Sigmoid colon (tissue), 7 donors: Measurements from ENCODE around the gene ABT1. TPM values are rescaled to one million over a fixed set of nuclear protein-coding genes. Genes with fewer than 3 reads are reported as not detected.
A peak's percentile ranks its signal among the peaks of the same experiment; 100 is the strongest.

Source experiments
- DNase-seq: peaks from one replicate; pipeline ENCODE4 v3.0.0-alpha.2; 2019
- H3K27ac ChIP-seq, 4 donors: fragments of 200-600 bp; sonication (generic); one replicate each; pipeline ENCODE4 v1.5.1; 2016 to 2019; ENCODE audit warnings: mild to moderate bottlenecking in 1 of 4
- H3K27me3 ChIP-seq, 3 donors: fragments of 200-600 bp; sonication (generic); one replicate each; pipeline ENCODE4 v1.5.1; 2019; ENCODE audit warnings: mild to moderate bottlenecking in 1 of 3
- H3K36me3 ChIP-seq, 4 donors: fragments of 200-600 bp; sonication (generic); one replicate each; pipeline ENCODE4 v1.5.1; 2016 to 2019
- H3K4me1 ChIP-seq, 4 donors: fragments of 200-600 bp; sonication (generic); one replicate each; pipeline ENCODE4 v1.5.1; 2017 to 2019
- H3K4me3 ChIP-seq, 4 donors: fragments of 200-600 bp; sonication (generic); one replicate each; pipeline ENCODE4 v1.5.1; 2017 to 2019; ENCODE audit warnings: mild to moderate bottlenecking in 2 of 4, moderate library complexity in 1 of 4
- H3K9me3 ChIP-seq, 4 donors: fragments of 200-600 bp in 3 of 4; sonication (generic) in 3 of 4; one replicate each; pipeline versions ENCODE4 v1.5.1 to v1.6.1; 2013 to 2019
- EP300 ChIP-seq, 4 donors: sonication (generic); formaldehyde crosslinking; IDR thresholded peaks; one replicate each; pipeline ENCODE4 v1.6.1; 2017; ENCODE audit warnings: antibody characterized with exemption in 4 of 4
- POLR2A ChIP-seq, 2 donors: fragments of 450-650 bp; IDR thresholded peaks; one replicate each; pipeline ENCODE4 v1.6.1; 2016; ENCODE audit warnings: antibody characterized with exemption in 2 of 2, mild to moderate bottlenecking in 2 of 2, moderate library complexity in 2 of 2
- POLR2AphosphoS5 ChIP-seq, 4 donors: sonication (generic); formaldehyde crosslinking; IDR thresholded peaks; one replicate each; pipeline ENCODE4 v1.6.1; 2017; ENCODE audit warnings: antibody characterized with exemption in 4 of 4
- WGBS, 2 donors: extraction: QIAGEN DNeasy Blood & Tissue Kit; methylation state at CpG; one replicate each; pipeline ENCODE4 v1.1.7; 2013; 5-methylcytosine and 5-hydroxymethylcytosine counted together
- intact Hi-C: fragments of 100-400 bp; cut with DNase I; formaldehyde crosslinking; loops from one replicate; pipeline ENCODE4 v1.15.1; 2023
- polyA plus RNA-seq, 3 donors: library from polyadenylated mRNA; stranded (reverse); fragments of 200-250 nt; gene quantifications; one replicate each; pipeline ENCODE4 v1.2.3, GENCODE V29; 2013
- total RNA-seq, 4 donors: library from RNA; depleted of rRNA; stranded (reverse); fragments of >200 nt; gene quantifications; one replicate each; pipeline ENCODE4 v1.1.0, GENCODE V29; 2016
- TF ChIP-seq, protein P1 (sequence below), 4 experiments: fragments of 450-650 bp in 3 of 4; fragments of 200-600 bp in 1 of 4; IDR thresholded peaks; one replicate each; pipeline ENCODE4 v1.5.1; 2016 to 2019; ENCODE audit warnings: antibody characterized with exemption in 4 of 4, mild to moderate bottlenecking in 3 of 4, moderate library complexity in 2 of 4
- donor health status: healthy with polysubstance abuse.
- donor health status: Bipolar disorder and iron deficiency.
- donor health status: healthy.

The ABT1 gene
- total and polyA plus RNA-seq, 7 donors: 10.2 to 21.3 (median 16.6) TPM

DNA sequence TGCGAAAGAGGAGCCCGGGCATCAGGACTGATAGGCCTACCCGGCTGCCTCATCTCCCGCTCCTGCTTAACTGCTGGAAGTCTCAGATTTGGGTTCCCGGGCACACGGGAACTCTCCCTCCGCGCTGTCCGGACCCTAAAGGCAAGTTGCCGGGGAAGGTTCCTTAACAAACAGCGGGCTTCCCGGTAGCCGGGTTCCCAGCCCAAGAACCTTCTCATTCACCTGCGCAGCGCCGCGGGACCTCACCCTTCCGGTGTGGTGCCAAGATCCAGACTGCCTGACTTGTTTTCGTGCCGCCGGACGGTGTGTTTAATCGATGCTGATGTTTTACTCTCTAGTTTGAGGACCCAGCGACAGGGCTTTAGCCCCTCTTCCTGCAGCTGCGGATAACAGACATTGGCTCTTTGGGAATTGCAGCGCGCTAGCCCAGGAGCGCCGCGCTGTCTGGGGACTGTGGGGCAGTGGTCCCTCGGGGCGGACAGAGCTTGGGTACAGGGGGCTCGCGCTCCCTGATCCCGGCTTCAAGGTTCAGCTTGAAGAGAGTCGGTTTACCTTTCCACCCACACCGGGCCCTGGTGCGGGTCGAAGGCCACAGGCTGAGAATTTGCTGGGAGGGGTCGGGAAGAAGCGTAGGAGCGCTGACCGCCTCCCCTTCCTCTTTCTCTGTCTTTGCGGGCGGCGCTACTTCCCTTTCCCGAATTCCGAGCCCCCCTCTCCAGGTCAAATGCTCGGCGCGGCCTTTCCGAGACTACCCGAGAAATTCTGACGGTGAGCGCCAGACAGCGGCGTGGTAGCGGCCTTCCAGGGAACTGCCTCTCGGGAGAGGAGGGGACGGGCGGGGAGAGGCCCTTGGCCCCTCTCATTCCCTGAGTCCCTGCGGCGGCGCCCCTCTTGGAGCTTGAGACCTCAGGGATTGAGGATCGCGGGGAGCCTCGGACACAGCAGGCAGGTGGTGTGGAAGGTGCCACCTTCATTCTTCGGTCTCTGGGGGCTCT, 17.2 kb downstream of the ABT1 start:
- 3% methylated on average over 68 of the region's 68 CpGs for WGBS, 2 donors
- Histone ChIP-seq H3K27me3 (peaks cover 20 to 60% (median 37%) of the 10 kb centered on the region in 3 donors), H3K4me3 (peak overlapping the region in 2 of 4 donors; percentile 41 to 42), H3K27ac (no peak overlapping the region), H3K36me3 (no peaks in the 10 kb centered on the region), H3K4me1 (peaks cover 0 to 14% (median 13%) of the 10 kb centered on the region in 4 donors), H3K9me3 (peaks cover 0 to 4% (median 1%) of the 10 kb centered on the region in 4 donors)
- TF ChIP-seq POLR2A (IDR thresholded peaks at IDR 0.05) (no peak), POLR2AphosphoS5 (IDR thresholded peaks at IDR 0.05) (no peak), EP300 (IDR thresholded peaks at IDR 0.05) (no peak)
- TF ChIP-seq, protein P1, sequence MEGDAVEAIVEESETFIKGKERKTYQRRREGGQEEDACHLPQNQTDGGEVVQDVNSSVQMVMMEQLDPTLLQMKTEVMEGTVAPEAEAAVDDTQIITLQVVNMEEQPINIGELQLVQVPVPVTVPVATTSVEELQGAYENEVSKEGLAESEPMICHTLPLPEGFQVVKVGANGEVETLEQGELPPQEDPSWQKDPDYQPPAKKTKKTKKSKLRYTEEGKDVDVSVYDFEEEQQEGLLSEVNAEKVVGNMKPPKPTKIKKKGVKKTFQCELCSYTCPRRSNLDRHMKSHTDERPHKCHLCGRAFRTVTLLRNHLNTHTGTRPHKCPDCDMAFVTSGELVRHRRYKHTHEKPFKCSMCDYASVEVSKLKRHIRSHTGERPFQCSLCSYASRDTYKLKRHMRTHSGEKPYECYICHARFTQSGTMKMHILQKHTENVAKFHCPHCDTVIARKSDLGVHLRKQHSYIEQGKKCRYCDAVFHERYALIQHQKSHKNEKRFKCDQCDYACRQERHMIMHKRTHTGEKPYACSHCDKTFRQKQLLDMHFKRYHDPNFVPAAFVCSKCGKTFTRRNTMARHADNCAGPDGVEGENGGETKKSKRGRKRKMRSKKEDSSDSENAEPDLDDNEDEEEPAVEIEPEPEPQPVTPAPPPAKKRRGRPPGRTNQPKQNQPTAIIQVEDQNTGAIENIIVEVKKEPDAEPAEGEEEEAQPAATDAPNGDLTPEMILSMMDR (IDR thresholded peaks at IDR 0.05): no peak
- intact Hi-C loops: no loop called here
- no peak for DNase-seq

DNA sequence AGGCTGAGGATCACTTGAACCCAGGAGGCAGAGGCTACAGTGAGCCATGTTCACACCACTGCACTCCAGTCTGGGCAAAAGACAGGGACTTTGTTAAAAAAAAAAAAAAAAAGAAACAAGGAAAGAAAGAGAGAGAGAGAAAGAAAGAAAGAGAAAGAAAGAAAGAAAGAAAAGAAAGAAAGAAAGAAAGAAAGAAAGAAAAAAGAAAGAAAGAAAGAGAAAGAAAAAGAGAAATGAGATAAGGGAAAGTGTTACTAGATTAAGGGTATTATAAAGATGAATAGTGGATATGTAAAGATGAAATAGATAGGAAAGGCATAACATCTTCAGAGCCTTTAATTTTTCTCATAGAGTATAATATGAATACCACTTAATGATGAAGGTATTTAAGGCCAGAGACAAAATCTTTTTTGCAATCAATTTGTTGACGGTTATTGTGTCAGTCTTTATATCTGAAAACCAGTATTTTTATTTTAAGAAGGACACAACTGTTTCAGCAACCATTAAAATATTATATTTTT, 26.6 kb downstream of the ABT1 start:
- H3K27ac ChIP-seq: no peak overlapping the region
- peaks cover 0 to 17% (median 0%) of the 10 kb centered on the region in 3 donors for H3K27me3 ChIP-seq
- DNase-seq: no peak
- TF ChIP-seq EP300 (IDR thresholded peaks at IDR 0.05): no peak
- no peak for TF ChIP-seq POLR2A (IDR thresholded peaks at IDR 0.05)
- TF ChIP-seq, protein P1 (IDR thresholded peaks at IDR 0.05): no peak
- no peak for TF ChIP-seq POLR2AphosphoS5 (IDR thresholded peaks at IDR 0.05)
- intact Hi-C loops: no loop called here
- no peaks in the 10 kb centered on the region for H3K36me3 ChIP-seq
- WGBS, 2 donors: 0 to 42% methylated on average over 1 of the region's 1 CpG
- H3K9me3 ChIP-seq: peaks cover 0 to 8% (median 1%) of the 10 kb centered on the region in 4 donors
- H3K4me3 ChIP-seq: no peak overlapping the region
- H3K4me1 ChIP-seq: no peaks in the 10 kb centered on the region

DNA sequence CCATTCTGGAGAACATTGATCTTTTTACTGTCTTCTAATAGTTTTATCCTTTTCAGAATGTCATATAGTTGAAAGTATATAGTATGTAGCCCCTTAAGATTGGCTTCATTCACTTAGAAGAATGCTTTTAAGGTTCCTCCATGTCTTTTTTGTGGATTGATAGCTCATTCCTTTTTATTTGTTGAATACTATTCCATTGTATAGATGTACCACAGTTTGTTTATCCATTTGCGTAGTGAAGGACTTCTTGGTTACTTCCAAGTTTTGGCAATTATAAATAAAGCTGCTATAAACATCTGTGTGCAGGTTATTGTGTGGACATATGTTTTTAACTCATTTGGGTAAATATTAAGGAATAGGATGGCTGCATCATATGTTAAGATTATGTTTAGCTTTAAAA, 27.8 kb downstream of the ABT1 start:
- Histone ChIP-seq H3K4me3 (no peak overlapping the region), H3K9me3 (peaks cover 0 to 6% (median 1%) of the 10 kb centered on the region in 4 donors), H3K4me1 (no peaks in the 10 kb centered on the region), H3K36me3 (no peaks in the 10 kb centered on the region), H3K27me3 (peaks cover 0 to 16% (median 0%) of the 10 kb centered on the region in 3 donors), H3K27ac (no peak overlapping the region)
- TF ChIP-seq POLR2AphosphoS5 (IDR thresholded peaks at IDR 0.05): no peak
- TF ChIP-seq, protein P1 (IDR thresholded peaks at IDR 0.05): no peak
- TF ChIP-seq EP300 (IDR thresholded peaks at IDR 0.05): no peak
- TF ChIP-seq POLR2A (IDR thresholded peaks at IDR 0.05): no peak
- DNase-seq: no peak
- intact Hi-C loops: no loop called here
- WGBS, 2 donors: 84% methylated on average over 1 of the region's 1 CpG

DNA sequence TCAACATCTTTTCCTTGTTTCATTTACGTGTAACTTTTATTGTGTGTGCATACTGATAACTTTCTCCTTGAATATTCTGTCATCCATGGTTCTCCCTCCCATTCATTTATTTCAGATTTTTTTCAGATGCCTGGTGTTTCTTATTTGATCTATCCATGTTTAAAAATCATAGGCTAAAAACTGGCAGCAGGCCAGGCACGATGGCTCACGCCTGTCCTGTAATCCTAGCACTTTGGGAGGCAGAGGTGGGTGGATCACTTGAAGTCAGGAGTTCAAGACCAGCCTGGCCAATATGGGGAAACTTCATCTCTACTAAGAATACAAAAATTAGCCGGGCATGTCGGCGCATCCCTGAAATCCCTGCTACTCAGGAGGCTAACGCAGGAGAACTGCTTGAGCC, 31.1 kb downstream of the ABT1 start:
- TF ChIP-seq, protein P1 (IDR thresholded peaks at IDR 0.05): no peak
- TF ChIP-seq POLR2A (IDR thresholded peaks at IDR 0.05) (no peak), POLR2AphosphoS5 (IDR thresholded peaks at IDR 0.05) (no peak), EP300 (IDR thresholded peaks at IDR 0.05) (no peak)
- no peaks in the 10 kb centered on the region for H3K4me1 ChIP-seq
- 68 to 82% methylated on average over 7 of the region's 7 CpGs for WGBS, 2 donors
- H3K4me3 ChIP-seq: no peak overlapping the region
- no peak overlapping the region for H3K27ac ChIP-seq
- H3K27me3 ChIP-seq: no peaks in the 10 kb centered on the region
- intact Hi-C loops: no loop called here
- H3K36me3 ChIP-seq: no peaks in the 10 kb centered on the region
- H3K9me3 ChIP-seq: peaks cover 0 to 6% (median 1%) of the 10 kb centered on the region in 4 donors
- no peak for DNase-seq
